ENCODE results near the gene FUT2.
"Not testable (repeated sequence)": the region's sequence is repeated elsewhere in the genome, so short reads cannot be mapped to it uniquely, and the experiment has no call there.

Gene FUT2

GRCh38 chr19:48670699-48671445, 24.9 kb upstream of the FUT2 start:
- no peak for DNase-seq (ENCODE audit: low read depth)

GRCh38 chr19:48671446-48671995, 24.2 kb upstream of the FUT2 start:
- no peak for DNase-seq (ENCODE audit: low read depth)

- no peak for DNase-seq (ENCODE audit: low read depth)
Observed at GRCh38 chr19:48672994-48673393, 22.8 kb upstream of the FUT2 start, which contains the start of gene NTN5. NTN5 (minus strand) TSS chr19:48673017; CDS start chr19:48670986, 2,031 bp downstream.

GRCh38 chr19:48673436-48674100, 22.2 kb upstream of the FUT2 start:
- DNase-seq (ENCODE audit: low read depth): no peak

- DNase-seq (ENCODE audit: low read depth): no peak
Observed at GRCh38 chr19:48674216-48674809, 21.5 kb upstream of the FUT2 start.

GRCh38 chr19:48674921-48675824, 20.6 kb upstream of the FUT2 start:
- DNase-seq (ENCODE audit: low read depth): peak; percentile 71

- no peak for DNase-seq (ENCODE audit: low read depth)
Observed at GRCh38 chr19:48676487-48676886, 19.3 kb upstream of the FUT2 start.

- DNase-seq (ENCODE audit: low read depth): no peak
Observed at GRCh38 chr19:48676887-48677286, 18.9 kb upstream of the FUT2 start.

GRCh38 chr19:48678201-48678600, 17.6 kb upstream of the FUT2 start:
- no peak for DNase-seq (ENCODE audit: low read depth)

- not testable (repeated sequence) for DNase-seq (ENCODE audit: low read depth)
Observed at GRCh38 chr19:48680006-48680405, 15.8 kb upstream of the FUT2 start.

- DNase-seq (ENCODE audit: low read depth): no peak
Observed at GRCh38 chr19:48680436-48681126, 15.2 kb upstream of the FUT2 start.

- peak; percentile 69 for DNase-seq (ENCODE audit: low read depth)
Observed at GRCh38 chr19:48681127-48681470, 14.7 kb upstream of the FUT2 start.

- DNase-seq (ENCODE audit: low read depth): peak; percentile 33
Observed at GRCh38 chr19:48683349-48683748, 12.4 kb upstream of the FUT2 start.

- DNase-seq (ENCODE audit: low read depth): no peak
Observed at GRCh38 chr19:48685583-48685982, 10.2 kb upstream of the FUT2 start.

- DNase-seq (ENCODE audit: low read depth): peak; percentile 14
Observed at GRCh38 chr19:48686088-48686487, 9.7 kb upstream of the FUT2 start.

- not testable (repeated sequence) for DNase-seq (ENCODE audit: low read depth)
Observed at GRCh38 chr19:48686637-48687036, 9.1 kb upstream of the FUT2 start.

- DNase-seq (ENCODE audit: low read depth): no peak
Observed at GRCh38 chr19:48687776-48688175, 8.0 kb upstream of the FUT2 start.

- no peak for DNase-seq (ENCODE audit: low read depth)
Observed at GRCh38 chr19:48689449-48689848, 6.3 kb upstream of the FUT2 start.

GRCh38 chr19:48693629-48694028, 2.1 kb upstream of the FUT2 start:
- DNase-seq (ENCODE audit: low read depth): not testable (repeated sequence)

GRCh38 chr19:48696353-48697010, 711 bp downstream of the FUT2 start:
- DNase-seq (ENCODE audit: low read depth): no peak

- peak; percentile 76 for DNase-seq (ENCODE audit: low read depth)
Observed at GRCh38 chr19:48698046-48698445, 2.3 kb downstream of the FUT2 start.

Data from iris pigment epithelial cell (primary cell).